Activated CD4-positive, alpha-beta T cell treated with anti-CD3 and anti-CD28 coated beads, Interleukin-2, amount 50 U/mL, for 24 hours (primary cell): ENCODE measurements around the gene COL18A1.
"Not testable (repeated sequence)": the region's sequence is repeated elsewhere in the genome, so short reads cannot be mapped to it uniquely, and the experiment has no call there.

Experiments used
- DNase-seq, 2 donors: peaks; one replicate each; pipeline ENCODE4 v3.0.0-alpha.2; 2020; ENCODE audit warnings: low read depth in 1 of 2, low spot score in 1 of 2

Gene COL18A1

DNA sequence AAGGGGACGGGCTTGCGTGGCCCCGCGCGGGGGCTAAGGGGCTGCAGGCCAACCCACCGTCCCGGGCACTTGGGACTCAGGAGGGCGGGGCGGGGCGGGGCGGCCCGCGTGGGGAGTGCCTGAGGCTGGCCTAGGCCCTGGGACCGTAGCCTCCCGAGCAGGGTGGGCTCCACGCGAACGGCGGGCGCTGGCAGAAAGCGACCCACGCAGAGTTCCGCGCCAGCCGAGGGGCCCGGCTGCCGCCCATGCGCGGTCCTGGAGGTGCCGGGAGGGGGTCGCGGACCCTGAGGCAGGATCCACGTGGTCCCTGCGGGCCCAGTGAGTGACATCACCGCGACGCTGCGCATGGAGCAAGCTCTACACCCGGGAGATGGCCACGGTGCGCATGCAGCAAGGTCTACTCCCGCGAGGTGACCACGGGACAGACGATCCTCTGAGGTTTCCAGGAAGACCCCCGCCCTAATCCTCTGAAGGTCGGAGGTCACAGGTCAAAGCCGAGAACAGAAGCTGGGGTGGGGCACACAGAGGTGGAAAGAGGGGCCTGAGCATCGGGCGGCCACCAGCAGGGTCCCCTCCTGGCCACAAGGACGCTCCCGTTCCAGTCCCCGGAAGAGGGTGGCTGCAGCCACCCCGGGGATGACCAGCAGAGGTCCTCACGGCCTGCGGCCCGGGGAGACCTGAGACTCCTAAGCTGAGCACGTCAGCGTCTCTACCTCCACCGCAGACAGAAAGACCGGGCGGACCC is 150.8 kb downstream of the COL18A1 start:
- DNase-seq: no peak

GRCh38 chr21:45556302-45556644 is 151.3 kb downstream of the COL18A1 start:
- DNase-seq: no peak

- DNase-seq: no peak
Observed at GRCh38 chr21:45556645-45557615, 152.0 kb downstream of the COL18A1 start.

DNA sequence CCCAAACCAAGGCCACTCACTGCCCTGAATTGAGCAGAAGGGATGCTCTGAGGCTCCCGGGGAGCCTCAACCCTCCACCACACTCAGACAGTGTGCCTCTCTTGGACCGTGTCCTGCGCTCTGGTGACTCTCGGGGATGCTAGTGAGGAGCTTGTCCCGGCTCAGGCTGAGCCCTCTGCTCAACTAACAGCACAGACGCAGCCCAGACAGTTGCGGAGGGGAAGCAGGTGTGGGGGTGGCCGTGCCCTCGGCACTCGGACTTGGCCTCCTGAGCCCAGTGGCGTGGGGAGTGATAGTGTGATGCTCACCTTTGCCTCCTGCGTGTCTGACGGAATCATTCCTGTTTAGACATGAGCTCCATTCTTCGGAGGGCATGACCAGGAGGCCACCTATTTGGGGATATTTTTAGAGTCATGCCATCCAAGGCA is 152.7 kb downstream of the COL18A1 start:
- no peak for DNase-seq

DNA sequence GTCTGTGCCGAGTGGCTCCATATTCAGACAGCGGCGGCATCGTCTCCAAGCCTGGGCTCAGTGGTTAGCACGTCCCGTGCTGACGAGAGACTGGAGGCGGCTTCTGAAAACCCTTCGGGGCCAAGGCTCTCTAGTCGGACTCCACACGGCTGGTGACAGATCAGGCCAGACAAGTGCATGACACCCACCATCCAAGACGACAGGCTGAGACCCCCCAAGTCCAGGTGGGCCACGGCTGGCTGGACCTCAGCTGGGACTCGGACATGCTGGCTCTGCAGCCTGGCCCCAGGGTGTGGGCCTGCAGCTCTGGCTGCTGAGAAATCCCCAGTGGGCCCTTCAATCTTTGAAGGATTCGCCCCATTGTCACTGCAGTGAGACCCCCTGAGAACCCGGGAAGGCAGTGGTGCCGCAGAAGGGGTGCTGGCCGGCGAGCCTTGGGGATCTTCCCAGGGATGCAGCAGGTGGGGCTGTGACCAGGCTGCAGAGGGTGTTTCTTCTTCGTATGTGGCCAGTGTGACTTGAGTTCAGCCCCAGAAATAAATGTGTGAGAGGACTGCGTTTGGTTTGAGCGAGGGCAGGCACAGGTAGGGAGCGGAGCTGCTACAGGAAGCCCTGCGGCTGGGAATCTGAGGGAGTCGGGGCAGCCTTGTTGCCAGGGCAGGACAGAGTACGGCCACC is 153.2 kb downstream of the COL18A1 start:
- no peak for DNase-seq

GRCh38 chr21:45559216-45560105 is 154.5 kb downstream of the COL18A1 start:
- no peak for DNase-seq

GRCh38 chr21:45560106-45561021 is 155.4 kb downstream of the COL18A1 start:
- no peak for DNase-seq

DNA sequence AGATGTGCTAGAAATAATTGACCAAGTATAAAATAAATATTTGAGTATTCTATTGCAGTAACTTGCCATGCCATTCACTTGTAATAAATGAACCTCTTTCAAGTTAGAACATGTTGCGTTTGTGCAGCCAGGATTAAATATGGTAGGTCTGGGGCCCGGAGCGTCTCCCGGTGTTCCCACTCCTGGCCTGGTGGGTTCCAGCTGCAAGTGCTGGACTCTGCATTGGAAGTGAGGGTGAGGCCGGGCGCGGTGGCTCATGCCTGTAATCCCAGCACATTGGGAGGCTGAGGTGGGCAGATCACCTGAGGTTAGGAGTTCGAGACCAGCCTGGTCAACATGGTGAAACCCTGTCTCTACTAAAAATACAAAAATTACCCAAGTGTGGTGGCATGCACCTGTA is 156.3 kb downstream of the COL18A1 start:
- DNase-seq: not testable (repeated sequence)

- no peak for DNase-seq
Observed at GRCh38 chr21:45562402-45562801, 157.4 kb downstream of the COL18A1 start.

DNA sequence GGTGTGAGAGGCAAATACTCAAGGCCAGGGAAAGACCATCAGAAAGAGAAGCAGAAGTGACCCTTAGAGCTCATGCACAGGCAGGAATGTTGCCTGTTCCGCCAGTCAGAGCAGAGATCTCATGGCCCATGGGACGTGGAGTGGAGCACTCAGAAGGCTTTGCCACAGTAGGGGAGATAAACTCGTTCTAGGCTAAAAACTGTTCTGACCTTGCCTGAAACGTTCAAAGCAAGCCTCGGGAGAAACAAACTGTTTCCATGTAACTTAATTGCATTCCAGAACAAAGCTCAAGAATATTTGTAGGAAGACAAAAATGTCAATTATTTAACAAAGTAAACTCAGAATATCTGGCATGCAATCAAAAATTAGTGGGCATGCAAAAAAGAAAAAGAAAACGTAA is 158.0 kb downstream of the COL18A1 start:
- DNase-seq: no peak
